Activated CD8-positive, alpha-beta memory T cell treated with anti-CD3 and anti-CD28 coated beads, Interleukin-2, amount 50 U/mL, for 24 hours (primary cell): ENCODE results near the gene DNAH2.

Source experiments
- DNase-seq: peaks from one replicate; pipeline ENCODE4 v3.0.0-alpha.2; 2020; ENCODE audit errors: extremely low read depth

Gene DNAH2

GRCh38 chr17:7721612-7722011, 4.1 kb downstream of the DNAH2 start:
- no peak for DNase-seq

- DNase-seq, result no peak
Measured at GRCh38 chr17:7727886-7728285, 10.3 kb downstream of the DNAH2 start.

- DNase-seq, result no peak
Measured at GRCh38 chr17:7729816-7730215, 12.3 kb downstream of the DNAH2 start.

- no peak for DNase-seq
Measured at GRCh38 chr17:7732981-7733539, 15.5 kb downstream of the DNAH2 start.

- no peak for DNase-seq
Measured at GRCh38 chr17:7737601-7738000, 20.1 kb downstream of the DNAH2 start.

GRCh38 chr17:7739746-7740145, 22.2 kb downstream of the DNAH2 start:
- DNase-seq, result no peak

- DNase-seq, result no peak
Measured at GRCh38 chr17:7740481-7741001, 23.0 kb downstream of the DNAH2 start.

- DNase-seq, result no peak
Measured at GRCh38 chr17:7742729-7743128, 25.2 kb downstream of the DNAH2 start.

GRCh38 chr17:7744416-7744815, 26.9 kb downstream of the DNAH2 start:
- DNase-seq, result no peak

- DNase-seq, result no peak
Measured at GRCh38 chr17:7745748-7746470, 28.4 kb downstream of the DNAH2 start.

- DNase-seq, result no peak
Measured at GRCh38 chr17:7747635-7748071, 30.1 kb downstream of the DNAH2 start.

GRCh38 chr17:7748076-7748775, 30.7 kb downstream of the DNAH2 start:
- no peak for DNase-seq

GRCh38 chr17:7750321-7750821, 32.8 kb downstream of the DNAH2 start:
- no peak for DNase-seq

GRCh38 chr17:7754656-7755055, 37.1 kb downstream of the DNAH2 start:
- no peak for DNase-seq

- DNase-seq, result no peak
Measured at GRCh38 chr17:7755095-7755890, 37.7 kb downstream of the DNAH2 start.

- DNase-seq, result no peak
Measured at GRCh38 chr17:7756968-7757367, 39.4 kb downstream of the DNAH2 start.

GRCh38 chr17:7763919-7764318, 46.4 kb downstream of the DNAH2 start:
- DNase-seq, result no peak

GRCh38 chr17:7767004-7767403, 49.5 kb downstream of the DNAH2 start:
- no peak for DNase-seq

GRCh38 chr17:7767405-7768021, 50.0 kb downstream of the DNAH2 start:
- DNase-seq, result no peak

- DNase-seq, result no peak
Measured at GRCh38 chr17:7769854-7770253, 52.3 kb downstream of the DNAH2 start.

- DNase-seq, result no peak
Measured at GRCh38 chr17:7774055-7774521, 56.5 kb downstream of the DNAH2 start.
